Putamen (tissue), 1 donor: ENCODE data around the gene ARHGAP29.

Experiments used
- DNase-seq: peaks from one replicate; pipeline ENCODE4 v3.0.0-alpha.2; 2016; ENCODE audit warnings: low spot score

The ARHGAP29 gene

DNA sequence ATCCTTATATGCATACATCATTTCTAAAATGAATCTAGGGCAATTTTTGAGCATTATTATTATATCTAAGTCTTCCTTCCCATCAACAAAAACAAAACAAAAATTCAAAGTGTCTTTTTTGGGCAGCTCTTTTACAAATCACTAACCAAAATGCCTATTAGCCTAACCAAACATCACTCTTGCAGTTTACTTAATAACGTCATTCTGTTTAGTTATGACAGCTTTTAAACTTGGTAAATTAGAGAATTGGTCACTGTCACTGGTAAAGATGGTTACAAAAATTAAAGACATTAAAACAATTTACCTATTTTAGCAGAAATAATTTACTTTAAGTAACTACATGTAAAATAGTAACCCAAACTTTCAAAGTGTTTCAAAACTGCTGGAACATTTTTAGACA, 2.8 kb downstream of the ARHGAP29 start:
- no peak for DNase-seq

- no peak for DNase-seq
Measured at GRCh38 chr1:94231746-94232145, 5.6 kb downstream of the ARHGAP29 start.

- no peak for DNase-seq
Measured at GRCh38 chr1:94230920-94231319, 6.5 kb downstream of the ARHGAP29 start.

- DNase-seq: no peak
Measured at GRCh38 chr1:94228640-94229375, 8.6 kb downstream of the ARHGAP29 start.

DNA sequence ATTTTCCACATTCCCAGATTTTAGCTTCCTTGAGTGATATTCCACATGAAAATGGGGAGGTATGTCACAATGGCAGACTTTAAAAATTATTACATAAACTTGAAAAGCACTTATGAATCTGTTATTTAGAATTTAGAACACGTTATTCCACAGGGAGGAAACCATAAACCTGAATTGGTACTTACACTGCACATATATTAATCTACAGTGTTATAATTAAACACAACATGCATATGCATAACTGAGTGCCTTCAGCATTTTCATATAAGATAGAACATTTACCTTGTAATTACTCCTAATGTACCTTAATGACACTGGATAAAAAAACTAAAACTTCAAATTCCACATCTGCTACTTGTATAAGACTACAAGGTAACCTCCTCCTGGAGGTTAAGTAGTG, 9.8 kb downstream of the ARHGAP29 start:
- no peak for DNase-seq

DNA sequence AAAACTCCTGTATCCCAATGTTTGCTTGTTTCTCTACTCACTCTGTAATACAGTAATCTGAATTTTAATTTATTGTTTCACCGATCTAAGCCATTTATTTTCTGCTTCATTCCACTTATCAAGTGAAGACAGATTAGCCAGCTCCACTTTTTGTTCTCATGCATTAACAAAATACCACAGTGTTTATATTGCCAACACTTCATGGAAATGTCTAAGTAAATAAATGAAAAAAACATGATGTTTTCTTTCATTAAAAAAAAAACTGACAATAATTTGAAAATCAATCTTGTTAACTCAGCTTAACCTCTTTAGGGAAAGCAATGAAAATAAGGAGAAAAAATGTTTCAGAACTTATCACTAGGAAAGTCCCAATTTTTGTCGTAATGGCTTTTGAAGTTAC, 11.5 kb downstream of the ARHGAP29 start:
- no peak for DNase-seq

DNA sequence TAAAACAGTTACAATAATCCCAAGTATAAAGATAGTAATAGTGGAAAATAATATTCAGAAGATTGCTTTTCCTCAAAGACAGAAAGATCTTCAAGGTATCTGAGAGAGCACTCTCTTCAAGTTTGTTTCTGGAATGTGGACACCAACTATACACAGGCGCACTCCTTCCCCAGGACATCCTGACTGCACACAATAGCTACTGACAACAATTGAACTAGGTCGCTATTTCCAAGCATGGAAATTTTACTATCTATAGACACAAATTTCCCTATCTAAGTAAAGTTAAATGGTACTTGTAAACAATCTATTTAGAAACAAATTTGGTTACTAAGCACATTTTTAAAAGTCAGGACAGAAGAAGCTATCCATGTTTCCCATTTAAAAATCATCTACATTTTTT, 19.1 kb downstream of the ARHGAP29 start:
- DNase-seq: no peak

GRCh38 chr1:94215955-94216354, 21.4 kb downstream of the ARHGAP29 start:
- DNase-seq: no peak

DNA sequence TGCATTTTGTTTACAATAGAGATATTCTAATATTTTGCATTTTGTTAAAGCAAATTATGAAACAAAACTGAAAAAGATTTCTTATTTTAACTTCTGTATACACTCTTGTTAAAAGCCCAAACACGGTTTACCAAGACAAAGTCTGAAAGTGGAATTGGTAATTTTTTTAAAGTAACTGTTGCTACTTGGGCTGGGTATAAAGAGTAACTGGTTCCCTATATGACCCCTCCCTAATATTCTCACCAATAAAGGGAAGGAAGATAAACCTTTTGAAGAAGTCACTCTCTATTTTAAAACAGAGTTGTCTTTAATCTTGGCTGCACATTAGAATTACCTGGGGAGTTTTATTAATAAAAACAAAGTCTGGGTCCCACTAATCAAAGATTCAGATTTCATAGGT, 27.4 kb downstream of the ARHGAP29 start:
- no peak for DNase-seq

DNA sequence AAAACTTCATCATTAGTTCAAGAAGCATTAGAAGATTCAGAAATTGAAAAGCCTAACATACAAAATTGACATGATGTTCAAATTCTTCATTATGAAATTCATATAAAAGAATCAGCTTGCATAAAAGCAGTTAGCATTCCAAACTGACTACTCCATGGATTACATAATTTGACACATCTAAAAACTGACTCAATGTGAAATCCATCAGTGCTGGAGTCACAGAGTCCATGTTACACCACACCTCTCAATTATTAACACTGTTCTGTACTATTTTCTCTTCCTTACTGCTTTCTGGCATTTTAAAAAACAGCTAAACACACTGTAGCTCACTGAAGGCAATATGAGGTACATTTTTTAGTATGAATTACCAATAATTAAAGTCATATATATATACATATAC, 28.0 kb downstream of the ARHGAP29 start:
- DNase-seq: no peak

GRCh38 chr1:94207695-94208094, 29.7 kb downstream of the ARHGAP29 start:
- DNase-seq: no peak

GRCh38 chr1:94205639-94206038, 31.7 kb downstream of the ARHGAP29 start:
- no peak for DNase-seq

DNA sequence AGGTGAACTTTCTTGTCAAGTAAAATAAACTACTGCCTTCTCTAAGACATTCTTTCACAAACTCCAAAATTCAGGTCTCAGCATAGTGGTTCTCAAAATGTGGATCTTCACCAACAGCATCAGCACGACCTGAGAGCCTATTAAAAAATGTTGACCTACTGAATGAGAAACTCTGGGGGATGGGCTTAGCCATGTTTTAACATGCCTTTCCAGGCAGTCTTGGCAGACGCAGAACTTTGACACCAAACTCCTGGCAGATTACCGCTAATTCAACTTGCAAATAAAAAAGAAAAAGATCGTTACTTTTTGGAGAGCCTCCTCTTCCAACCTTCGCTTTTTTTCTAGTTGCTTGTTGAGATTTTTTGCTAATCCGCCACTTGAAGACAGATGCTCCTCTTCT, 35.1 kb downstream of the ARHGAP29 start:
- DNase-seq: no peak

GRCh38 chr1:94199398-94199797, 38.0 kb downstream of the ARHGAP29 start:
- no peak for DNase-seq

DNA sequence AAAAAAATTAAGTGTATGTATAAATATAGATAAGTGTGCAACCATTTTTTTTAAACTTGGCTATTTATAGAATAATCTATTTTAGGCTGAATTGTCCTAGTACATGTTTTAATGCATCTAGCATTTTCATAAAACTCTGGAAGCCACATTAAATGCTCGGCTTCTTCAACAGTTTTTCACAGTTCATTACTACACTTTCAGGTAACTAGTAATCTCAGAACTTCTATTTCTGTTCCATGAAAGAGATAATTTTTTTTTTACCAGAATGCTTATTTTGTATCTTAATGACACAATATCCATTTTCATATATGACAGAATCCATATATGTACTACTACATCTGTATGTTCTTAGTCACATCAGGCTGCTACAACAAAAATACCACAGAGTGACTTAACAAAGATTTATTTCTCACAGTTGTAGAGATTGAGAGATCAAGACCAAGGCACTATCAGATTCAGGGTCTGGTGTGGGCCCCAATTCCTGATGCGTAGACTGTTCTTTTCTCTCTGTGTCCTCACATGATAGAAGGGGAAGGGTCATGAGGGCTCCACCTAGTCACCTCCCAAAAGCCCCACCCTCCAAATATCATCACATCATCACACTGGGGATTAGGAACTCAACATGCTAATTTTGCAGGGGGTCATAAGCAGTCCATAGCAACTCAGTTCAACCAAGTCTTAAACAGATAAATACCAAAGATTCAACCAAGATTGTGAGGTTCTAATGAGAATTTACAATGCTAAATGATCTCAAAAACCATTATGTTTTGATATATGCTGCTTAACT, 43.1 kb downstream of the ARHGAP29 start:
- no peak for DNase-seq

DNA sequence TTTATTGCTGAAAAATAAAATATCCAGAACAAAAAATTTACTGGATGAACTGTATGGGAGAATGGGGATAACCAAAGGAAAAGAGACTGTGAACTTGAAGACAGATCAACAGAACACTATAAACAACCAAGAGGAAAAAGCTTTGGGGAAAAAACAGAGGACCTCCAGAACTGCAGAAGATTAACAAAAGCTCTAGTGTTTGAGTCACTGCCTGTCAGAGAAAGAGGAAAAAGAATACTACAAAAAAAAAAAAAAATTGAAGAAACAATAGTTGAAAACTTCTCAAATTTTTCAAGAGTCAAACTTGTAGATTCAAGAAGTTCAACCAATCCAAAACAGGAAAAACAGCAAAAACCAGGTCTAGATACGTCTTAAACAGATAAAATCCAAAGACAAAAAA, 44.3 kb downstream of the ARHGAP29 start:
- DNase-seq: no peak

- DNase-seq: no peak
Measured at GRCh38 chr1:94191216-94191615, 46.2 kb downstream of the ARHGAP29 start.

- DNase-seq: no peak
Measured at GRCh38 chr1:94186946-94187345, 50.4 kb downstream of the ARHGAP29 start.

- DNase-seq: no peak
Measured at GRCh38 chr1:94183197-94183815, 54.1 kb downstream of the ARHGAP29 start.

DNA sequence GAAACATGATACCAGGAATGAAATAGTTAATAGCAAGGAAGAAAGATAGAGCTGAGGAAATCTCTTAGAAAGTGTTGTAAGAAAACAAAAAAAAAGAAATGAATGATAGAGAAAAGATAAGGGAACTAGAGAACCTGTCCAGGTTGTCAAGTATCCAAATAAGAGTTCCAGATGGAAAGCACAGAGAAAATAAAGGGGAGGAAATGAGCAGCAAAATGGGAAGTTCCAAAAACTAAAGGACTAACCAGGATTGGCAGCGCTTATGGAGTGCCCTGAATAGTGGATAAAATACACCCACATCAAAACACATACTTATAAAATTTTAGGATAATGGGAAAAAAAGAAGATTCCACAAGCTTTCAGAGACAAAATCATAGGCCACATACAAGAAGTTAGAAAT, 55.2 kb downstream of the ARHGAP29 start:
- DNase-seq: no peak

DNA sequence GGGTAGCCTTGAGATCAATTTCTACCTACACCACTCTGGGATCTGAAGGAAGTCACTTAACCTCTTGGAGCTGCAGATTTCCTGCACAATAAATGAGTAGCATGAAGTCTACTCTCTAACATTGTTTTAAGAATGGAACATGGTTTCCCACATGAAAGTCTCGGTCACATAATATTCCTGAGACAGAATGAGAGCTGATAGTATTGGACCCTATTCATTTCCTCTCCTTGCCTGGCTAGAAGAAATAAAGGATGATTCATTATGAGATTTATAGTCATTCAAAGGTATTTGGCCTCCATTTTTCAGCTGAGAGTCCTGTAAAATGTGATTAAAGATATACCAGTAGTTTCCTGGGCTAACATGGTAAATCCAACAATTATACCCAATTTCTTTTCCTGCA, 56.7 kb downstream of the ARHGAP29 start:
- DNase-seq: no peak

DNA sequence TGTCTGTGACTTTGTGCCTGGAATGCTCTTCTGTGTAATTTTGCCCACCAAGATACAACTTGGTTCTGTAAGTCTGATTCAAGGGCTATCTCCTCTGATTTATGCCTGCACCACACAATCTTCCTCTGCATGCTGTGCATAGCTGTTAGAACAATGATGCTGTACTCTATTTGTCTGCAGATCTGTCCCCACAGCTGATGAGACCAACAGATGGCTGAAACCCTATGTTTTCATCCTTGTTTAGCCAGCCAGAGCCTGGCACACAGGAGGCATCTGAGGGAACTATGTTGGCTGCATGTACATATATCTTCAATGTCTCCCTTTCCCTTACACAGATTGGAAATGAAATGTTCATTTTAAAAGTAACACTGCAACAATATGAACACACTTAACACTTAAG, 58.5 kb downstream of the ARHGAP29 start:
- DNase-seq: no peak

- no peak for DNase-seq
Measured at GRCh38 chr1:94169126-94169525, 68.3 kb downstream of the ARHGAP29 start.
